Suprapubic skin (tissue), 4 donors: ENCODE measurements around the gene FBLN1.

Source experiments
- POLR2A ChIP-seq, 2 donors: fragments of 450-650 bp; IDR thresholded peaks; one replicate each; pipeline ENCODE4 v1.6.1; 2017; ENCODE audit warnings: antibody characterized with exemption in 2 of 2, mild to moderate bottlenecking in 2 of 2, moderate library complexity in 2 of 2
- POLR2AphosphoS5 ChIP-seq, 3 donors: sonication (generic); formaldehyde crosslinking; IDR thresholded peaks; one replicate each; pipeline ENCODE4 v1.6.1; 2017; ENCODE audit warnings: antibody characterized with exemption in 3 of 3
- TF ChIP-seq, protein P1 (sequence below), 2 donors: fragments of 200-600 bp in 1 of 2; fragments of 450-650 bp in 1 of 2; sonication (generic) in 1 of 2; IDR thresholded peaks; one replicate each; pipeline ENCODE4 v1.5.1; 2016 to 2019; ENCODE audit warnings: antibody characterized with exemption in 2 of 2, mild to moderate bottlenecking in 1 of 2, moderate library complexity in 1 of 2

DNA sequence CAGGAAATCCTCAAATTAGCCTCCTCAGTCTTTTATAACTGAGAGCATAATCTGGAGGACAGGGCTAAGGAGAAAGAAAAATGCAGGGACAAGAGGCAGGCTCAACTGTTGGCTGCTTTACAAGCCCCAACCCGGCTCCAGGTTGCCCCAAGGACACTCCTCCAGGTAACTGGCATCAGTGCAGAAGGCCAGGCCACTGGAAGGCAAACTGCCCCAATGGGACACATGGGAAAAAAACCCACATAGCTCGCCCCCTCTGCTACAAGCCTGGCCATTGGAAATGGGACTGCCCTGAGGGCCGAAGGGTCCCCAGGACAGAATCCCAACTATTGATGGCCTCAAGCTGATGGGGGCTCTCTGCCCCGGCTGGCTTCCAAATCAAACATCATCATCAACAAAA, 17.9 kb upstream of the FBLN1 start:
- TF ChIP-seq POLR2A (IDR thresholded peaks at IDR 0.05) (no peak), POLR2AphosphoS5 (IDR thresholded peaks at IDR 0.05) (no peak)
- TF ChIP-seq, protein P1, sequence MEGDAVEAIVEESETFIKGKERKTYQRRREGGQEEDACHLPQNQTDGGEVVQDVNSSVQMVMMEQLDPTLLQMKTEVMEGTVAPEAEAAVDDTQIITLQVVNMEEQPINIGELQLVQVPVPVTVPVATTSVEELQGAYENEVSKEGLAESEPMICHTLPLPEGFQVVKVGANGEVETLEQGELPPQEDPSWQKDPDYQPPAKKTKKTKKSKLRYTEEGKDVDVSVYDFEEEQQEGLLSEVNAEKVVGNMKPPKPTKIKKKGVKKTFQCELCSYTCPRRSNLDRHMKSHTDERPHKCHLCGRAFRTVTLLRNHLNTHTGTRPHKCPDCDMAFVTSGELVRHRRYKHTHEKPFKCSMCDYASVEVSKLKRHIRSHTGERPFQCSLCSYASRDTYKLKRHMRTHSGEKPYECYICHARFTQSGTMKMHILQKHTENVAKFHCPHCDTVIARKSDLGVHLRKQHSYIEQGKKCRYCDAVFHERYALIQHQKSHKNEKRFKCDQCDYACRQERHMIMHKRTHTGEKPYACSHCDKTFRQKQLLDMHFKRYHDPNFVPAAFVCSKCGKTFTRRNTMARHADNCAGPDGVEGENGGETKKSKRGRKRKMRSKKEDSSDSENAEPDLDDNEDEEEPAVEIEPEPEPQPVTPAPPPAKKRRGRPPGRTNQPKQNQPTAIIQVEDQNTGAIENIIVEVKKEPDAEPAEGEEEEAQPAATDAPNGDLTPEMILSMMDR (IDR thresholded peaks at IDR 0.05), result no peak
